ENCODE results near the gene PEX16.

DNA sequence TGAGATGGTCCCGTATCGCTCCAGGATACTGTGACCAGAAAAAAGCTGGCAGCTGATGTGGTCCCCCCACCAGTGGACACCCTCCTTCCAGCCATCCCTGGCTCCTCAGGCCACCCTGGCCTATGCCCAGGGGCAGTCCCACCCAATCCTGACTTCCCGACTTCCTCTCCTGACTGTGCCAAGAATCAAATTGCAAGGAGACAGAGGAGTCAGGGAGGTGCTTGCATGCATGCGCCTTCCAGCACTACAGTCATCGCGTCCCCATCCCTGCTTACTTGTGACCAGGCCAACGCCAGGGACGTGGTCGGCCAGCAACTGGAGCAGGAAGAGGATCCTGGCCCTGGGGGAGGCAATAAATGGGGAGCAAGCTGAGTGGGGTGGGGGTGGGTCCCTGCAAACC lies 7.1 kb downstream of the PEX16 start:
- TF ChIP-seq, protein P1, sequence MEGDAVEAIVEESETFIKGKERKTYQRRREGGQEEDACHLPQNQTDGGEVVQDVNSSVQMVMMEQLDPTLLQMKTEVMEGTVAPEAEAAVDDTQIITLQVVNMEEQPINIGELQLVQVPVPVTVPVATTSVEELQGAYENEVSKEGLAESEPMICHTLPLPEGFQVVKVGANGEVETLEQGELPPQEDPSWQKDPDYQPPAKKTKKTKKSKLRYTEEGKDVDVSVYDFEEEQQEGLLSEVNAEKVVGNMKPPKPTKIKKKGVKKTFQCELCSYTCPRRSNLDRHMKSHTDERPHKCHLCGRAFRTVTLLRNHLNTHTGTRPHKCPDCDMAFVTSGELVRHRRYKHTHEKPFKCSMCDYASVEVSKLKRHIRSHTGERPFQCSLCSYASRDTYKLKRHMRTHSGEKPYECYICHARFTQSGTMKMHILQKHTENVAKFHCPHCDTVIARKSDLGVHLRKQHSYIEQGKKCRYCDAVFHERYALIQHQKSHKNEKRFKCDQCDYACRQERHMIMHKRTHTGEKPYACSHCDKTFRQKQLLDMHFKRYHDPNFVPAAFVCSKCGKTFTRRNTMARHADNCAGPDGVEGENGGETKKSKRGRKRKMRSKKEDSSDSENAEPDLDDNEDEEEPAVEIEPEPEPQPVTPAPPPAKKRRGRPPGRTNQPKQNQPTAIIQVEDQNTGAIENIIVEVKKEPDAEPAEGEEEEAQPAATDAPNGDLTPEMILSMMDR (IDR thresholded peaks at IDR 0.05), result no peak
- TF ChIP-seq POLR2A (IDR thresholded peaks at IDR 0.05), result no peak
